Measurements from ENCODE around the gene ARID4B. TPM values are rescaled to one million over a fixed set of nuclear protein-coding genes. Genes with fewer than 3 reads are reported as not detected.

The ARID4B gene
- total and polyA plus RNA-seq, 2 of the 13 experiments (the other 11 are each of a cell fraction or from before 2014, with no cell fraction given) = 9.7 to 24.6 TPM

DNA sequence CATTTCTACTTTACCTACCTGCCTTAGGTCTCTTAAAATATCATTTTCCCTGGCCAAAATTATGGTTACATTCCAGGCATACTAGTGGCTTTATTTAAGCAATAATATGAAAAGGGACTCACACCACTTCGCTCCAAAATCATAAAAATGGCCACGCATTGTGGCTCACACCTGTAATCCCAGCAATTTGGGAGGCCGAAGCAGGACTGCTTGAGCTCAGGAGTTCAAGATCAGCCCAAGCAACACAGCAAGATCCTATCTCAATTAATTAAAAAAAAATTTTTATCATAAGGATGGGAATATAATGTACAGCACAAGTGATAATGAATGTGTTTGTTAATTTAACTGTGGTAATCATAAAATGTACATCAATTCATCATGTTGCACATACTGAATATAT lies 65.4 kb downstream of the ARID4B start (continued):
- TF ChIP-seq RAD51 (IDR thresholded peaks at IDR 0.05; ENCODE audit: borderline replicate concordance) (no peak), ZNF354B (CRISPR knock-in tag; IDR thresholded peaks at IDR 0.05) (no peak), ARNT2 (CRISPR knock-in tag; IDR thresholded peaks at IDR 0.05; ENCODE audit: low read depth) (no peak), CEBPG (CRISPR knock-in tag; IDR thresholded peaks at IDR 0.05) (no peak), RAD21 (CRISPR knock-in tag; IDR thresholded peaks at IDR 0.05) (no peak), RFX5 (IDR thresholded peaks at IDR 0.05; ENCODE audit: low read depth, low read length) (no peak), SIN3B (IDR thresholded peaks at IDR 0.05; ENCODE audit: low read length) (no peak)
- TF ChIP-seq, protein P1, sequence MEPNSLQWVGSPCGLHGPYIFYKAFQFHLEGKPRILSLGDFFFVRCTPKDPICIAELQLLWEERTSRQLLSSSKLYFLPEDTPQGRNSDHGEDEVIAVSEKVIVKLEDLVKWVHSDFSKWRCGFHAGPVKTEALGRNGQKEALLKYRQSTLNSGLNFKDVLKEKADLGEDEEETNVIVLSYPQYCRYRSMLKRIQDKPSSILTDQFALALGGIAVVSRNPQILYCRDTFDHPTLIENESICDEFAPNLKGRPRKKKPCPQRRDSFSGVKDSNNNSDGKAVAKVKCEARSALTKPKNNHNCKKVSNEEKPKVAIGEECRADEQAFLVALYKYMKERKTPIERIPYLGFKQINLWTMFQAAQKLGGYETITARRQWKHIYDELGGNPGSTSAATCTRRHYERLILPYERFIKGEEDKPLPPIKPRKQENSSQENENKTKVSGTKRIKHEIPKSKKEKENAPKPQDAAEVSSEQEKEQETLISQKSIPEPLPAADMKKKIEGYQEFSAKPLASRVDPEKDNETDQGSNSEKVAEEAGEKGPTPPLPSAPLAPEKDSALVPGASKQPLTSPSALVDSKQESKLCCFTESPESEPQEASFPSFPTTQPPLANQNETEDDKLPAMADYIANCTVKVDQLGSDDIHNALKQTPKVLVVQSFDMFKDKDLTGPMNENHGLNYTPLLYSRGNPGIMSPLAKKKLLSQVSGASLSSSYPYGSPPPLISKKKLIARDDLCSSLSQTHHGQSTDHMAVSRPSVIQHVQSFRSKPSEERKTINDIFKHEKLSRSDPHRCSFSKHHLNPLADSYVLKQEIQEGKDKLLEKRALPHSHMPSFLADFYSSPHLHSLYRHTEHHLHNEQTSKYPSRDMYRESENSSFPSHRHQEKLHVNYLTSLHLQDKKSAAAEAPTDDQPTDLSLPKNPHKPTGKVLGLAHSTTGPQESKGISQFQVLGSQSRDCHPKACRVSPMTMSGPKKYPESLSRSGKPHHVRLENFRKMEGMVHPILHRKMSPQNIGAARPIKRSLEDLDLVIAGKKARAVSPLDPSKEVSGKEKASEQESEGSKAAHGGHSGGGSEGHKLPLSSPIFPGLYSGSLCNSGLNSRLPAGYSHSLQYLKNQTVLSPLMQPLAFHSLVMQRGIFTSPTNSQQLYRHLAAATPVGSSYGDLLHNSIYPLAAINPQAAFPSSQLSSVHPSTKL (CRISPR knock-in tag; IDR thresholded peaks at IDR 0.05) = no peak

- peaks cover 10% of the 10 kb centered on the region; the same call in 1 of the 2 replicates for H3K4me1 ChIP-seq (ENCODE audit: insufficient read depth, low read length)
- no peak for ATAC-seq
- H4K20me1 ChIP-seq (ENCODE audit: insufficient read depth, low read length) = peaks cover 22% of the 10 kb centered on the region
- TF ChIP-seq MYPOP (CRISPR knock-in tag; IDR thresholded peaks at IDR 0.05) (no peak), TBX2 (CRISPR knock-in tag; IDR thresholded peaks at IDR 0.05; ENCODE audit: borderline replicate concordance) (no peak), ZFP82 (CRISPR knock-in tag; IDR thresholded peaks at IDR 0.05; ENCODE audit: borderline replicate concordance) (no peak), HOXD1 (CRISPR knock-in tag; IDR thresholded peaks at IDR 0.05) (no peak), ZNF282 (IDR thresholded peaks at IDR 0.05; ENCODE audit: partially characterized antibody) (no peak), ZNF296 (CRISPR knock-in tag; conservative IDR thresholded peaks at IDR 0.05) (no peak)
- TF ChIP-seq, protein P2, sequence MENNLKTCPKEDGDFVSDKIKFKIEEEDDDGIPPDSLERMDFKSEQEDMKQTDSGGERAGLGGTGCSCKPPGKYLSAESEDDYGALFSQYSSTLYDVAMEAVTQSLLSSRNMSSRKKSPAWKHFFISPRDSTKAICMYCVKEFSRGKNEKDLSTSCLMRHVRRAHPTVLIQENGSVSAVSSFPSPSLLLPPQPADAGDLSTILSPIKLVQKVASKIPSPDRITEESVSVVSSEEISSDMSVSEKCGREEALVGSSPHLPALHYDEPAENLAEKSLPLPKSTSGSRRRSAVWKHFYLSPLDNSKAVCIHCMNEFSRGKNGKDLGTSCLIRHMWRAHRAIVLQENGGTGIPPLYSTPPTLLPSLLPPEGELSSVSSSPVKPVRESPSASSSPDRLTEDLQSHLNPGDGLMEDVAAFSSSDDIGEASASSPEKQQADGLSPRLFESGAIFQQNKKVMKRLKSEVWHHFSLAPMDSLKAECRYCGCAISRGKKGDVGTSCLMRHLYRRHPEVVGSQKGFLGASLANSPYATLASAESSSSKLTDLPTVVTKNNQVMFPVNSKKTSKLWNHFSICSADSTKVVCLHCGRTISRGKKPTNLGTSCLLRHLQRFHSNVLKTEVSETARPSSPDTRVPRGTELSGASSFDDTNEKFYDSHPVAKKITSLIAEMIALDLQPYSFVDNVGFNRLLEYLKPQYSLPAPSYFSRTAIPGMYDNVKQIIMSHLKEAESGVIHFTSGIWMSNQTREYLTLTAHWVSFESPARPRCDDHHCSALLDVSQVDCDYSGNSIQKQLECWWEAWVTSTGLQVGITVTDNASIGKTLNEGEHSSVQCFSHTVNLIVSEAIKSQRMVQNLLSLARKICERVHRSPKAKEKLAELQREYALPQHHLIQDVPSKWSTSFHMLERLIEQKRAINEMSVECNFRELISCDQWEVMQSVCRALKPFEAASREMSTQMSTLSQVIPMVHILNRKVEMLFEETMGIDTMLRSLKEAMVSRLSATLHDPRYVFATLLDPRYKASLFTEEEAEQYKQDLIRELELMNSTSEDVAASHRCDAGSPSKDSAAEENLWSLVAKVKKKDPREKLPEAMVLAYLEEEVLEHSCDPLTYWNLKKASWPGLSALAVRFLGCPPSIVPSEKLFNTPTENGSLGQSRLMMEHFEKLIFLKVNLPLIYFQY (CRISPR knock-in tag; IDR thresholded peaks at IDR 0.05; ENCODE audit: borderline replicate concordance) = no peak
- no peak overlapping the region for H3K4me3 ChIP-seq (replicated peaks in 1 of 3; ENCODE audit: insufficient read depth in 1 of 3, low read depth in 2 of 3, low read length in 3 of 3)
- intact Hi-C loops (cut with micrococcal nuclease; ENCODE audit: unreplicated experiment) (no loop called here), in situ Hi-C loops (cut with HindIII; ENCODE audit: extremely low pct_ligation_motif_present, low pct_unique_long_range_greater_than_20kb) (no loop called here)
- POLR2A ChIA-PET = interaction anchor here (1.0 kb wide), 1 partner anchor 67 kb away, joined by 3 read pairs; the partner anchor contains the start of gene GGPS1
- no TSS peak for BruUV-seq (replicated peaks)
- H3K36me3 ChIP-seq (replicated peaks in 1 of 2; ENCODE audit: control insufficient read depth in 1 of 2, insufficient read depth in 2 of 2, low read length in 2 of 2) = peaks cover 6 to 20% of the 10 kb centered on the region in 2 experiments; a peak in 4 of 5 replicates
- H3K79me2 ChIP-seq (ENCODE audit: insufficient read depth, low read length) = peaks cover 77% of the 10 kb centered on the region
- H3K27ac ChIP-seq (ENCODE audit: extremely low read length, insufficient read depth, low read length) = no peak overlapping the region
- H3K4me2 ChIP-seq (ENCODE audit: low read depth, low read length) = no peak overlapping the region
- no peaks in the 10 kb centered on the region for H3K9me3 ChIP-seq (ENCODE audit: low read length)
- no peak overlapping the region for H3K9ac ChIP-seq (ENCODE audit: insufficient read depth, low read depth, low read length)
- WGBS (ENCODE audit: low lambda C conversion rate) = 85% methylated on average over 4 of the region's 4 CpGs
- CTCF ChIA-PET (ENCODE audit: low intra/inter-chr PET ratio, low total read pairs) = no interaction called here
- H2AFZ ChIP-seq (ENCODE audit: low read length) = no peak overlapping the region
- H3K27me3 ChIP-seq (ENCODE audit: control insufficient read depth in 1 of 2, insufficient read depth in 2 of 2, low read length in 2 of 2) = no peaks in the 10 kb centered on the region; a peak in 1 of 5 replicates
- DNase-seq (ENCODE audit: low spot score) = no peak
- FAIRE-seq = no peak
Measured at GRCh38 chr1:235261243-235261642, 66.7 kb downstream of the ARID4B start.

Measured in HepG2 (cell line).